ENCODE results near the gene UBALD1. TPM values are rescaled to one million over a fixed set of nuclear protein-coding genes. Genes with fewer than 3 reads are reported as not detected.

The UBALD1 gene
- total and polyA plus RNA-seq, 2 donors (not counting 1 experiment from before 2014, with no cell fraction given), result 25.6 to 31.7 TPM

DNA sequence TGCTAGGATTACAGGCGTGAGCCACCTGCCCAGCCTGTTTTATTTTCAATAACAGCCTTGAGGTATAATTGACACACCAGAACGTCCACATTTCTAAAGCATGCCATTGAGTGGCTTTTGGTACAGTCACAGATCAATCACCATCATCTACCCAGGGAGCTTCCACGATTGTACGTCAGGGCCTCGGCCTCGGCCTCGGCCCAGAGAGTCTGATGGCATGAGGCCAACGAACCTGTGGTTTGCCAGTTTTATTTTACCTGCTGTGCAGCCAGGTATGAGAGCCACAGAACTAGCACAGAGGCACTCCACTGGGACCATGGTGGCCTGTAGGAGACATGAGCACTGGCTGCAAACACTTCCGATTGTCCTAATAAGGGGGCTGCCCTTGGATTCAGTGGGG is 8.3 kb downstream of the UBALD1 start:
- peaks cover 24% of the 10 kb centered on the region for H4K20me1 ChIP-seq (ENCODE audit: control insufficient read depth, insufficient read depth, low read length, poor library complexity, severe bottlenecking)
- ATAC-seq (ENCODE audit: low read depth) (no peak), DNase-seq (no peak)
- no peaks in the 10 kb centered on the region for H3K27me3 Mint-ChIP-seq
- POLR2A ChIA-PET, result no interaction called here
- no peak overlapping the region for H3K4me2 ChIP-seq (replicated peaks; ENCODE audit: low read depth, low read length, poor library complexity, severe bottlenecking)
- peaks cover 6% of the 10 kb centered on the region for H3K79me2 ChIP-seq (ENCODE audit: control insufficient read depth, insufficient read depth, low read length)
- intact Hi-C loops (cut with micrococcal nuclease), result no loop called here
- H2AFZ ChIP-seq (ENCODE audit: insufficient read depth, low read depth, low read length, poor library complexity, severe bottlenecking), result no peak overlapping the region
- no peak overlapping the region for H3K9ac ChIP-seq (ENCODE audit: low read length)
- no peak overlapping the region for H3K4me3 Mint-ChIP-seq
- CTCF ChIA-PET, result no interaction called here
- no peak overlapping the region for H3K4me3 ChIP-seq (ENCODE audit: control extremely low read depth in 1 of 5, extremely low read depth in 1 of 5, insufficient read depth in 1 of 5, low read depth in 2 of 5, low read length in 4 of 5)
- H3K9me3 Mint-ChIP-seq (ENCODE audit: insufficient read depth), result no peaks in the 10 kb centered on the region
- H3K4me1 Mint-ChIP-seq, result peaks cover 1% of the 10 kb centered on the region
- H3K27me3 ChIP-seq (replicated peaks in 1 of 4; ENCODE audit: control extremely low read depth in 1 of 4, control insufficient read depth in 3 of 4, insufficient read depth in 4 of 4, low read length in 3 of 4), result peaks cover 0 to 6% (median 0%) of the 10 kb centered on the region in 4 experiments
- TF ChIP-seq, protein P1, sequence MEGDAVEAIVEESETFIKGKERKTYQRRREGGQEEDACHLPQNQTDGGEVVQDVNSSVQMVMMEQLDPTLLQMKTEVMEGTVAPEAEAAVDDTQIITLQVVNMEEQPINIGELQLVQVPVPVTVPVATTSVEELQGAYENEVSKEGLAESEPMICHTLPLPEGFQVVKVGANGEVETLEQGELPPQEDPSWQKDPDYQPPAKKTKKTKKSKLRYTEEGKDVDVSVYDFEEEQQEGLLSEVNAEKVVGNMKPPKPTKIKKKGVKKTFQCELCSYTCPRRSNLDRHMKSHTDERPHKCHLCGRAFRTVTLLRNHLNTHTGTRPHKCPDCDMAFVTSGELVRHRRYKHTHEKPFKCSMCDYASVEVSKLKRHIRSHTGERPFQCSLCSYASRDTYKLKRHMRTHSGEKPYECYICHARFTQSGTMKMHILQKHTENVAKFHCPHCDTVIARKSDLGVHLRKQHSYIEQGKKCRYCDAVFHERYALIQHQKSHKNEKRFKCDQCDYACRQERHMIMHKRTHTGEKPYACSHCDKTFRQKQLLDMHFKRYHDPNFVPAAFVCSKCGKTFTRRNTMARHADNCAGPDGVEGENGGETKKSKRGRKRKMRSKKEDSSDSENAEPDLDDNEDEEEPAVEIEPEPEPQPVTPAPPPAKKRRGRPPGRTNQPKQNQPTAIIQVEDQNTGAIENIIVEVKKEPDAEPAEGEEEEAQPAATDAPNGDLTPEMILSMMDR (IDR thresholded peaks at IDR 0.05), result no peak
- TF ChIP-seq EZH2 (IDR thresholded peaks at IDR 0.05; ENCODE audit: borderline replicate concordance, insufficient read depth, low read depth, low read length, poor library complexity, severe bottlenecking), result no peak
- 84% methylated on average over 5 of the region's 9 CpGs for WGBS (ENCODE audit: insufficient coverage)
- H3K27ac Mint-ChIP-seq, result no peak overlapping the region
- peaks cover 0 to 7% of the 10 kb centered on the region in 2 experiments for H3K36me3 ChIP-seq (replicated peaks in 1 of 2; ENCODE audit: control extremely low read depth in 1 of 2, control insufficient read depth in 1 of 2, extremely low read depth in 1 of 2, insufficient read depth in 2 of 2, low read length in 1 of 2)
- no peak overlapping the region for H3K27ac ChIP-seq (ENCODE audit: low read length in 2 of 2)
- no peaks in the 10 kb centered on the region for H3K9me3 ChIP-seq (ENCODE audit: control extremely low read depth in 1 of 3, control insufficient read depth in 2 of 3, insufficient read depth in 1 of 3, low read length in 2 of 3)
- no peaks in the 10 kb centered on the region for H3K4me1 ChIP-seq (ENCODE audit: control insufficient read depth in 2 of 2, insufficient read depth in 2 of 2, low read length in 2 of 2)

DNA sequence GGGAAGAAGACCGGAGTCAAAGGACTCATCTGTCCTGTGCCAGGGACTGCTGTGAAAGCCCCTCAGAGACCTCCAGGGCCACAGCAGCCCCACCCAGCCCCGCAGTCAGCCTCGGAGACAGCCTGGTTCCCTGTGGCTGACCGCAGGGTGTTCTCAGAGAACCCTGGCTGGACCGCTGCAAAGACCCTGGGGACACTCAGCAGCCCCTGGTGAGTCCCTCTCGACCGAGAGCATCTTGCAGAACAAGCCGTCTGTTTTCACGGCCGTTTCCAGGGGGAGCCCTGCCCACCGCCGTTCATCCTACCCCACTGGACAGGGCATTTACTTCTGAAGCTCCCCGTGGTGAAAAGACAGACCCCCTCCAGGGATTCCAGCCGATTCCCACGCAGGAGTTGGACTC is 10.3 kb downstream of the UBALD1 start:
- no peak for ATAC-seq (ENCODE audit: low read depth)
- no peak overlapping the region for H3K27ac Mint-ChIP-seq
- H3K9me3 Mint-ChIP-seq (ENCODE audit: insufficient read depth), result no peaks in the 10 kb centered on the region
- no peaks in the 10 kb centered on the region for H3K4me1 Mint-ChIP-seq
- intact Hi-C loops (cut with micrococcal nuclease), result no loop called here
- H3K4me3 ChIP-seq (ENCODE audit: control extremely low read depth in 1 of 5, extremely low read depth in 1 of 5, insufficient read depth in 1 of 5, low read depth in 2 of 5, low read length in 4 of 5), result no peak overlapping the region
- TF ChIP-seq, protein P1 (IDR thresholded peaks at IDR 0.05), result no peak
- no peak for TF ChIP-seq EZH2 (IDR thresholded peaks at IDR 0.05; ENCODE audit: borderline replicate concordance, insufficient read depth, low read depth, low read length, poor library complexity, severe bottlenecking)
- H3K36me3 ChIP-seq (replicated peaks in 1 of 2; ENCODE audit: control extremely low read depth in 1 of 2, control insufficient read depth in 1 of 2, extremely low read depth in 1 of 2, insufficient read depth in 2 of 2, low read length in 1 of 2), result peaks cover 0 to 6% of the 10 kb centered on the region in 2 experiments
- no peaks in the 10 kb centered on the region for H3K4me1 ChIP-seq (ENCODE audit: control insufficient read depth in 2 of 2, insufficient read depth in 2 of 2, low read length in 2 of 2)
- no peak for DNase-seq
- no peak overlapping the region for H2AFZ ChIP-seq (ENCODE audit: insufficient read depth, low read depth, low read length, poor library complexity, severe bottlenecking)
- H3K4me3 Mint-ChIP-seq, result no peak overlapping the region
- ChIA-PET CTCF (no interaction called here), POLR2A (no interaction called here)
- H3K27ac ChIP-seq (ENCODE audit: low read length in 2 of 2), result no peak overlapping the region
- peaks cover 0 to 8% (median 0%) of the 10 kb centered on the region in 4 experiments for H3K27me3 ChIP-seq (replicated peaks in 1 of 4; ENCODE audit: control extremely low read depth in 1 of 4, control insufficient read depth in 3 of 4, insufficient read depth in 4 of 4, low read length in 3 of 4)
- no peak overlapping the region for H3K9ac ChIP-seq (ENCODE audit: low read length)
- H3K9me3 ChIP-seq (ENCODE audit: control extremely low read depth in 1 of 3, control insufficient read depth in 2 of 3, insufficient read depth in 1 of 3, low read length in 2 of 3), result no peaks in the 10 kb centered on the region
- no peak overlapping the region for H3K4me2 ChIP-seq (replicated peaks; ENCODE audit: low read depth, low read length, poor library complexity, severe bottlenecking)
- no peaks in the 10 kb centered on the region for H3K27me3 Mint-ChIP-seq
- 83% methylated on average over 15 of the region's 15 CpGs for WGBS (ENCODE audit: insufficient coverage)
- H4K20me1 ChIP-seq (ENCODE audit: control insufficient read depth, insufficient read depth, low read length, poor library complexity, severe bottlenecking), result peaks cover 4% of the 10 kb centered on the region
- no peaks in the 10 kb centered on the region for H3K79me2 ChIP-seq (ENCODE audit: control insufficient read depth, insufficient read depth, low read length)
